Heart left ventricle (tissue), 16 donors: Measurements from ENCODE around the gene CKAP4. TPM values are rescaled to one million over a fixed set of nuclear protein-coding genes. Genes with fewer than 3 reads are reported as not detected.

Experiments used
- ATAC-seq, 4 donors: fragments of 200-7000 bp; cut with Tn5 transposase; one replicate each; pipeline ENCODE4 v1.9.1; 2020 to 2022; ENCODE audit warnings: moderate library complexity in 4 of 4, mild to moderate bottlenecking in 3 of 4, moderate number of reproducible peaks in 1 of 4
- DNase-seq, 5 donors: peaks; one replicate each; pipeline ENCODE4 v3.0.0-alpha.2; 2020
- H3K27ac ChIP-seq, 12 donors: fragments of 200-600 bp; sonication (generic) in 4 of 12; one replicate each; pipeline versions ENCODE4 v1.5.0 to v1.8.0; 2016 to 2022; ENCODE audit warnings: mild to moderate bottlenecking in 2 of 12
- H3K27me3 ChIP-seq, 9 donors: fragments of 200-600 bp; sonication (generic) in 2 of 9; one replicate each; pipeline versions ENCODE4 v1.5.1 to v1.8.0; 2016 to 2022; ENCODE audit warnings: mild to moderate bottlenecking in 3 of 9
- H3K36me3 ChIP-seq, 9 donors: fragments of 200-600 bp; sonication (generic) in 2 of 9; one replicate each; pipeline versions ENCODE4 v1.5.0 to v1.8.0; 2018 to 2022; ENCODE audit warnings: mild to moderate bottlenecking in 2 of 9
- H3K4me1 ChIP-seq, 12 donors: fragments of 200-600 bp; sonication (generic) in 4 of 12; one replicate each; pipeline versions ENCODE4 v1.5.0 to v1.8.0; 2016 to 2022; ENCODE audit warnings: mild to moderate bottlenecking in 3 of 12
- H3K4me3 ChIP-seq, 12 donors: fragments of 200-600 bp; sonication (generic) in 4 of 12; one replicate each; pipeline versions ENCODE4 v1.5.0 to v1.8.0; 2017 to 2022; ENCODE audit warnings: mild to moderate bottlenecking in 9 of 12, moderate library complexity in 4 of 12
- H3K9me3 ChIP-seq, 12 donors: fragments of 200-600 bp; sonication (generic) in 4 of 12; one replicate each; pipeline versions ENCODE4 v1.5.0 to v1.8.0; 2016 to 2022; ENCODE audit warnings: mild to moderate bottlenecking in 1 of 12
- POLR2A ChIP-seq, 2 donors: fragments of 450-650 bp; IDR thresholded peaks; one replicate each; pipeline ENCODE4 v1.6.1; 2017; ENCODE audit warnings: antibody characterized with exemption in 2 of 2, mild to moderate bottlenecking in 2 of 2, moderate library complexity in 2 of 2
- WGBS, 4 donors: extraction: QIAGEN DNeasy Blood & Tissue Kit in 2 of 4; methylation state at CpG; one replicate each; pipeline versions ENCODE4 v1.1.5 to v1.1.7; 2013 to 2018; 5-methylcytosine and 5-hydroxymethylcytosine counted together
- intact Hi-C, 10 donors: fragments of 100-400 bp; cut with DNase I; formaldehyde crosslinking; loops; one replicate each; pipeline versions ENCODE4 v1.11.1 to v1.14.2; 2022
- polyA plus RNA-seq, 2 donors: library from polyadenylated mRNA; stranded (reverse); fragments of 200-250 nt; gene quantifications; one replicate each; pipeline ENCODE4 v1.2.3, GENCODE V29; 2013
- total RNA-seq, 9 donors: library from RNA; depleted of rRNA in 2 of 9; stranded (reverse); fragments of >200 nt in 2 of 9; fragmentation: NEBNext Ultra II Directional in 3 of 9; extraction: Animal tissue kit (Norgen Biotek cat#: 25700) in 3 of 9; gene quantifications; one replicate each; pipeline versions ENCODE4 v1.1.0 to v1.2.4, GENCODE V29; 2016 to 2023
- TF ChIP-seq, protein P1 (sequence below), 12 donors: fragments of 200-600 bp; sonication (generic) in 4 of 12; IDR thresholded peaks; one replicate each; pipeline versions ENCODE4 v1.5.0 to v1.8.0; 2018 to 2022; ENCODE audit warnings: antibody characterized with exemption in 12 of 12, mild to moderate bottlenecking in 5 of 12
- donor health status: ischemic (EF 13 %, LVEDD 7.1; RV severe dilation, severe dysfunction).
- donor health status: healthy with polysubstance abuse.
- donor health status: DM: no; HTN: yes; CAD: no.
- donor health status: DM: no; HTN: no; CAD: no.
- donor health status: ischemic (EF 25% LVEDD 6.9; RV normal size, moderate dysfunction).
- donor health status: ischemic (EF 25% LVEDD 5.7; RV mildly dilated, moderate dysfunction).
- donor health status: healthy.
- donor health status: DM: yes; HTN: yes; CAD: no.
- donor health status: ischemic (EF 35%, LVEDD 5.7; RV mildly dilated, moderate dysfunction).
- donor health status: nonischemic (EF 11% LVEDD 7.7; RV severe dilation, severe dysfunction).
- donor health status: DM: yes; HTN: yes; CAD: no.
- donor health status: PGD.
- donor health status: ischemic (EF 29% LVEDD 5.4; RV normal size, mild dysfunction).
- donor health status: nonischemic (EF 23%, LVEDD 6.1; RV moderate dilation, normal function).

CKAP4 gene
- total and polyA plus RNA-seq, 11 donors: 19.0 to 70.7 (median 53.7) TPM

DNA sequence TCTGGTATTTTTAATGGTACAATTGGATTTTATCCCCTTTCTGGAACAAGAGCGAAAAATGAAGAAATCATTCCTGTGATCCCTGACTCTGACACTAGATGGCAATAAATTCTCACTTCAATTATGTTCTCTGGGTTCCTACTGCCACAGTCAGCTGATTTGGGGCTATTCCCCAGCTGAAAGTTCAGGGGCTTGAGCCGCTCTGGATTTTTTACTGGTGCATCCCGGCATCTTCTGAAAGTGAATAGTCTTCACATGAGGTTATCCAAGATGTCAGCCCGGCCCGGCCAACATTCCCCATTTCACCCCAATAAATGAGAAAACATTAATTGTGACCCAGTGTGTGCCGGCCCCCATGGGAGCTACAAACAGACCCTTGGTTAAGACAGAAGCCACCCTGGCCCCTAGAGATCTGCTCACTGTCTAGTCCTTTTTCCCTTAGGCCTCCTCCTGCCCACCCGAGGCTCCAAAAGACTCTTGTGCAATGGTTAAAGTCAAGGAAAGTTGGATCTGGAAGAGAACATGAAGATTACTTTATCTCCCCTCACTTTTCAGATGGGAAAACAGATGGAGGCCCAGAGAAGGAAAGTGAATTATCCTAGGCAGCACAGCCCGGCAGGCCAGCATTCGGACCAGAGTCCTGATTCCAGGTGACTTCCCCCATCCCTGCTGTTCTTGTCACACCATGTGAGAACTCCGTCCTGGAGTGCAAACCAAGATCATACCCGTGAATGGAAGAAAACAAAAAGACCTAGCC is 20.8 kb downstream of the CKAP4 start:
- Histone ChIP-seq H3K4me3 (no peak overlapping the region), H3K36me3 (no peaks in the 10 kb centered on the region), H3K4me1 (peaks cover 0 to 19% (median 8%) of the 10 kb centered on the region in 12 donors), H3K27ac (peak overlapping the region in 2 of 12 donors; percentile 2 to 4), H3K9me3 (no peaks in the 10 kb centered on the region), H3K27me3 (no peaks in the 10 kb centered on the region)
- DNase-seq: peak in 2 of 5 donors; percentile 21 to 25
- no peak for TF ChIP-seq POLR2A (IDR thresholded peaks at IDR 0.05)
- TF ChIP-seq, protein P1, sequence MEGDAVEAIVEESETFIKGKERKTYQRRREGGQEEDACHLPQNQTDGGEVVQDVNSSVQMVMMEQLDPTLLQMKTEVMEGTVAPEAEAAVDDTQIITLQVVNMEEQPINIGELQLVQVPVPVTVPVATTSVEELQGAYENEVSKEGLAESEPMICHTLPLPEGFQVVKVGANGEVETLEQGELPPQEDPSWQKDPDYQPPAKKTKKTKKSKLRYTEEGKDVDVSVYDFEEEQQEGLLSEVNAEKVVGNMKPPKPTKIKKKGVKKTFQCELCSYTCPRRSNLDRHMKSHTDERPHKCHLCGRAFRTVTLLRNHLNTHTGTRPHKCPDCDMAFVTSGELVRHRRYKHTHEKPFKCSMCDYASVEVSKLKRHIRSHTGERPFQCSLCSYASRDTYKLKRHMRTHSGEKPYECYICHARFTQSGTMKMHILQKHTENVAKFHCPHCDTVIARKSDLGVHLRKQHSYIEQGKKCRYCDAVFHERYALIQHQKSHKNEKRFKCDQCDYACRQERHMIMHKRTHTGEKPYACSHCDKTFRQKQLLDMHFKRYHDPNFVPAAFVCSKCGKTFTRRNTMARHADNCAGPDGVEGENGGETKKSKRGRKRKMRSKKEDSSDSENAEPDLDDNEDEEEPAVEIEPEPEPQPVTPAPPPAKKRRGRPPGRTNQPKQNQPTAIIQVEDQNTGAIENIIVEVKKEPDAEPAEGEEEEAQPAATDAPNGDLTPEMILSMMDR (IDR thresholded peaks at IDR 0.05): peak; percentile 61 to 87 (median 76)
- ATAC-seq: peak in 3 of 4 donors; percentile 47 to 53 (median 50)
- 53 to 59% (median 58%) methylated on average over 11 of the region's 11 CpGs for WGBS, 4 donors
- intact Hi-C loops: loop anchor here (1.0 to 10.0 kb wide), 12 partner anchors 54 to 808 kb away; no protein-coding TSS in a partner anchor

GRCh38 chr12:106224355-106224706 is 23.5 kb downstream of the CKAP4 start:
- intact Hi-C loops: loop anchor here in 9 of 10 donors (1.0 to 10.0 kb wide), 6 partner anchors 87 to 804 kb away; partner anchors contain the start of gene NUAK1 (in 2 of the 9)
- peaks cover 0 to 19% (median 8%) of the 10 kb centered on the region in 12 donors for H3K4me1 ChIP-seq
- no peaks in the 10 kb centered on the region for H3K9me3 ChIP-seq
- TF ChIP-seq POLR2A (IDR thresholded peaks at IDR 0.05): no peak
- TF ChIP-seq, protein P1 (IDR thresholded peaks at IDR 0.05): peak in 3 of 12 donors; percentile 5 to 6 (median 5)
- H3K36me3 ChIP-seq: no peaks in the 10 kb centered on the region
- no peak overlapping the region for H3K4me3 ChIP-seq
- WGBS, 4 donors: 35 to 48% (median 44%) methylated on average over 4 of the region's 4 CpGs
- no peaks in the 10 kb centered on the region for H3K27me3 ChIP-seq
- H3K27ac ChIP-seq: no peak overlapping the region
- no peak for ATAC-seq
- no peak for DNase-seq

DNA sequence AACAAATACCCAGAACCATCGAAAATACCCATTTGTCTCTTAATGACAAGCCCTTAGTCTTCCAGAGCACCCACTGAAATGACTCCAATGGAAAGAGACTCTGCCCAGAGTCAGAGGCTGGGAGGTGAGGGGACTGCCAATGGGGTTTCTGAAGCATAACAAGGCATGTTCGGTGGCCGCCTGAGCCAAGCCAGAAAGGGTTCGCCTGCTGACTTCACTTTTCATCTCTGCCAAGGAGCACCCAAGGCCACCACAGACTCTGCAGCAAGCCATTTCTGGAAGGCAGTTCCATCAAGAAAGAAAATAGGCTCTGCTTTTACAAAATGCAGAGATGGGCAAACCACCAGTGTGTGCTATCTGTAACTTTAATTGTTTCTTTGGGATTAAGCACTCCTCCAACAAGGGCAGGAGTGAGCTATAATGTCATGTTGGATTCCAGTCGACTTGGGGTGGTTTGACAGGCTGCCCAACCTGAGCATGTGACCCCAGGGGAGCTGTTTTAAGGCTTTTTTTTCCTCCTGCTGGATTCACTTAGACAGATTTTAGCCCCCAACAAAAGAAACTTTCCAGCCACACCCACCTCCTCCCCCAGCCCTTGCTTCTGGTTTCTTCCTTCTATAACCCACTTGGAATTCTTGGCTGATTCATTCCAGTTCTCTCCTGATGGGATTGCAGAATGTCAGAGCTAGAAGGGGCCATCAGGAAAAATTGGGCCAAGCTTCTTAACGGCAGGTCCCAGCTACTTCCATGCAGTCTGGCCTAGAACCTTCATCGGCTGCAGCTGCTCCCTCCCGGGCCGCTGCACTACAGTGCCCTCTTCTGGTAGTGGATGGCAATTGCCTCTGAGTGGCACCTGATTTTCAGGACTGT is 24.1 kb downstream of the CKAP4 start:
- WGBS, 4 donors: 32 to 43% (median 39%) methylated on average over 9 of the region's 9 CpGs
- DNase-seq (peak; percentile 68 to 79 (median 74)), ATAC-seq (peak; percentile 38 to 79 (median 75))
- H3K4me1 ChIP-seq: peaks cover 0 to 19% (median 8%) of the 10 kb centered on the region in 12 donors
- H3K27ac ChIP-seq: no peak overlapping the region
- H3K36me3 ChIP-seq: no peaks in the 10 kb centered on the region
- intact Hi-C loops: loop anchor here in 9 of 10 donors (1.0 to 10.0 kb wide), 6 partner anchors 86 to 803 kb away; partner anchors contain the start of gene NUAK1 (in 2 of the 9)
- H3K27me3 ChIP-seq: no peaks in the 10 kb centered on the region
- H3K4me3 ChIP-seq: no peak overlapping the region
- peaks cover 0 to 1% (median 0%) of the 10 kb centered on the region in 12 donors for H3K9me3 ChIP-seq
- TF ChIP-seq, protein P1 (IDR thresholded peaks at IDR 0.05): peak; percentile 92 to 98 (median 94)
- TF ChIP-seq POLR2A (IDR thresholded peaks at IDR 0.05): no peak
